ENCODE results near the gene PRDM1. TPM values are rescaled to one million over a fixed set of nuclear protein-coding genes. Genes with fewer than 3 reads are reported as not detected.

PRDM1 gene
- polyA plus RNA-seq, 2 donors, result 29.7 to 37.6 TPM

GRCh38 chr6:106128981-106129781, 43.0 kb downstream of the PRDM1 start:
- peak overlapping the region; percentile 39 to 77 for H3K27ac ChIP-seq (ENCODE audit: low read depth in 2 of 2, low read length in 1 of 2)
- no peaks in the 10 kb centered on the region for H3K9me3 ChIP-seq (ENCODE audit: control insufficient read depth in 2 of 2, insufficient read depth in 1 of 2, low read depth in 1 of 2, low read length in 1 of 2)
- no peak overlapping the region for H3K4me3 ChIP-seq (ENCODE audit: low read depth in 1 of 2, low read length in 2 of 2)
- H3K27me3 ChIP-seq (ENCODE audit: control insufficient read depth in 1 of 2, insufficient read depth in 2 of 2, low read length in 2 of 2), result no peaks in the 10 kb centered on the region
- no peaks in the 10 kb centered on the region for H3K36me3 ChIP-seq (ENCODE audit: control insufficient read depth in 2 of 2, insufficient read depth in 2 of 2, low read length in 1 of 2)
- H3K4me1 ChIP-seq (ENCODE audit: control insufficient read depth in 2 of 2, insufficient read depth in 2 of 2, low read length in 1 of 2), result peaks cover 3 to 4% of the 10 kb centered on the region in 2 donors
- 71 to 76% methylated on average over 9 of the region's 9 CpGs for WGBS, 2 donors

- Histone ChIP-seq H3K27me3 (ENCODE audit: control insufficient read depth in 1 of 2, insufficient read depth in 2 of 2, low read length in 2 of 2) (no peaks in the 10 kb centered on the region), H3K36me3 (ENCODE audit: control insufficient read depth in 2 of 2, insufficient read depth in 2 of 2, low read length in 1 of 2) (no peaks in the 10 kb centered on the region), H3K9me3 (ENCODE audit: control insufficient read depth in 2 of 2, insufficient read depth in 1 of 2, low read depth in 1 of 2, low read length in 1 of 2) (no peaks in the 10 kb centered on the region), H3K4me1 (ENCODE audit: control insufficient read depth in 2 of 2, insufficient read depth in 2 of 2, low read length in 1 of 2) (peaks cover 3 to 5% of the 10 kb centered on the region in 2 donors), H3K4me3 (ENCODE audit: low read depth in 1 of 2, low read length in 2 of 2) (no peak overlapping the region), H3K27ac (ENCODE audit: low read depth in 2 of 2, low read length in 1 of 2) (no peak overlapping the region)
- 84 to 89% methylated on average over 10 of the region's 10 CpGs for WGBS, 2 donors
Measured at GRCh38 chr6:106132153-106132698, 46.1 kb downstream of the PRDM1 start.

GRCh38 chr6:106133040-106133439, 46.9 kb downstream of the PRDM1 start:
- peaks cover 3 to 5% of the 10 kb centered on the region in 2 donors for H3K4me1 ChIP-seq (ENCODE audit: control insufficient read depth in 2 of 2, insufficient read depth in 2 of 2, low read length in 1 of 2)
- H3K9me3 ChIP-seq (ENCODE audit: control insufficient read depth in 2 of 2, insufficient read depth in 1 of 2, low read depth in 1 of 2, low read length in 1 of 2), result no peaks in the 10 kb centered on the region
- H3K27ac ChIP-seq (ENCODE audit: low read depth in 2 of 2, low read length in 1 of 2), result no peak overlapping the region
- no peaks in the 10 kb centered on the region for H3K36me3 ChIP-seq (ENCODE audit: control insufficient read depth in 2 of 2, insufficient read depth in 2 of 2, low read length in 1 of 2)
- H3K4me3 ChIP-seq (ENCODE audit: low read depth in 1 of 2, low read length in 2 of 2), result no peak overlapping the region
- no peaks in the 10 kb centered on the region for H3K27me3 ChIP-seq (ENCODE audit: control insufficient read depth in 1 of 2, insufficient read depth in 2 of 2, low read length in 2 of 2)
- WGBS, 2 donors, result 64 to 74% methylated on average over 6 of the region's 6 CpGs

- WGBS, 2 donors, result 70 to 72% methylated on average over 17 of the region's 17 CpGs
- no peaks in the 10 kb centered on the region for H3K27me3 ChIP-seq (ENCODE audit: control insufficient read depth in 1 of 2, insufficient read depth in 2 of 2, low read length in 2 of 2)
- peak overlapping the region; percentile 56 to 79 for H3K27ac ChIP-seq (ENCODE audit: low read depth in 2 of 2, low read length in 1 of 2)
- no peaks in the 10 kb centered on the region for H3K36me3 ChIP-seq (ENCODE audit: control insufficient read depth in 2 of 2, insufficient read depth in 2 of 2, low read length in 1 of 2)
- no peaks in the 10 kb centered on the region for H3K9me3 ChIP-seq (ENCODE audit: control insufficient read depth in 2 of 2, insufficient read depth in 1 of 2, low read depth in 1 of 2, low read length in 1 of 2)
- H3K4me3 ChIP-seq (ENCODE audit: low read depth in 1 of 2, low read length in 2 of 2), result no peak overlapping the region
- H3K4me1 ChIP-seq (ENCODE audit: control insufficient read depth in 2 of 2, insufficient read depth in 2 of 2, low read length in 1 of 2), result peaks cover 3% of the 10 kb centered on the region in 2 donors
Measured at GRCh38 chr6:106134087-106134770, 48.1 kb downstream of the PRDM1 start.

GRCh38 chr6:106134906-106135634, 48.9 kb downstream of the PRDM1 start:
- peak overlapping the region; percentile 46 to 79 for H3K27ac ChIP-seq (ENCODE audit: low read depth in 2 of 2, low read length in 1 of 2)
- H3K27me3 ChIP-seq (ENCODE audit: control insufficient read depth in 1 of 2, insufficient read depth in 2 of 2, low read length in 2 of 2), result no peaks in the 10 kb centered on the region
- WGBS, 2 donors, result 69 to 72% methylated on average over 18 of the region's 18 CpGs
- H3K4me1 ChIP-seq (ENCODE audit: control insufficient read depth in 2 of 2, insufficient read depth in 2 of 2, low read length in 1 of 2), result peaks cover 3% of the 10 kb centered on the region in 2 donors
- no peaks in the 10 kb centered on the region for H3K9me3 ChIP-seq (ENCODE audit: control insufficient read depth in 2 of 2, insufficient read depth in 1 of 2, low read depth in 1 of 2, low read length in 1 of 2)
- H3K36me3 ChIP-seq (ENCODE audit: control insufficient read depth in 2 of 2, insufficient read depth in 2 of 2, low read length in 1 of 2), result no peaks in the 10 kb centered on the region
- no peak overlapping the region for H3K4me3 ChIP-seq (ENCODE audit: low read depth in 1 of 2, low read length in 2 of 2)

GRCh38 chr6:106135911-106136571, 49.9 kb downstream of the PRDM1 start:
- 84 to 94% methylated on average over 16 of the region's 16 CpGs for WGBS, 2 donors
- H3K27me3 ChIP-seq (ENCODE audit: control insufficient read depth in 1 of 2, insufficient read depth in 2 of 2, low read length in 2 of 2), result no peaks in the 10 kb centered on the region
- H3K4me3 ChIP-seq (ENCODE audit: low read depth in 1 of 2, low read length in 2 of 2), result no peak overlapping the region
- no peak overlapping the region for H3K27ac ChIP-seq (ENCODE audit: low read depth in 2 of 2, low read length in 1 of 2)
- H3K4me1 ChIP-seq (ENCODE audit: control insufficient read depth in 2 of 2, insufficient read depth in 2 of 2, low read length in 1 of 2), result peaks cover 3% of the 10 kb centered on the region in 2 donors
- no peaks in the 10 kb centered on the region for H3K36me3 ChIP-seq (ENCODE audit: control insufficient read depth in 2 of 2, insufficient read depth in 2 of 2, low read length in 1 of 2)
- no peaks in the 10 kb centered on the region for H3K9me3 ChIP-seq (ENCODE audit: control insufficient read depth in 2 of 2, insufficient read depth in 1 of 2, low read depth in 1 of 2, low read length in 1 of 2)

GRCh38 chr6:106136845-106137244, 50.7 kb downstream of the PRDM1 start:
- H3K27me3 ChIP-seq (ENCODE audit: control insufficient read depth in 1 of 2, insufficient read depth in 2 of 2, low read length in 2 of 2), result no peaks in the 10 kb centered on the region
- WGBS, 2 donors, result 97 to 98% methylated on average over 5 of the region's 5 CpGs
- peaks cover 3% of the 10 kb centered on the region in 2 donors for H3K4me1 ChIP-seq (ENCODE audit: control insufficient read depth in 2 of 2, insufficient read depth in 2 of 2, low read length in 1 of 2)
- H3K36me3 ChIP-seq (ENCODE audit: control insufficient read depth in 2 of 2, insufficient read depth in 2 of 2, low read length in 1 of 2), result no peaks in the 10 kb centered on the region
- H3K4me3 ChIP-seq (ENCODE audit: low read depth in 1 of 2, low read length in 2 of 2), result no peak overlapping the region
- no peaks in the 10 kb centered on the region for H3K9me3 ChIP-seq (ENCODE audit: control insufficient read depth in 2 of 2, insufficient read depth in 1 of 2, low read depth in 1 of 2, low read length in 1 of 2)
- H3K27ac ChIP-seq (ENCODE audit: low read depth in 2 of 2, low read length in 1 of 2), result no peak overlapping the region

GRCh38 chr6:106138151-106138550, 52.0 kb downstream of the PRDM1 start:
- Histone ChIP-seq H3K4me3 (ENCODE audit: low read depth in 1 of 2, low read length in 2 of 2) (no peak overlapping the region), H3K36me3 (ENCODE audit: control insufficient read depth in 2 of 2, insufficient read depth in 2 of 2, low read length in 1 of 2) (no peaks in the 10 kb centered on the region), H3K9me3 (ENCODE audit: control insufficient read depth in 2 of 2, insufficient read depth in 1 of 2, low read depth in 1 of 2, low read length in 1 of 2) (no peaks in the 10 kb centered on the region), H3K4me1 (ENCODE audit: control insufficient read depth in 2 of 2, insufficient read depth in 2 of 2, low read length in 1 of 2) (peaks cover 3 to 7% of the 10 kb centered on the region in 2 donors), H3K27me3 (ENCODE audit: control insufficient read depth in 1 of 2, insufficient read depth in 2 of 2, low read length in 2 of 2) (no peaks in the 10 kb centered on the region), H3K27ac (ENCODE audit: low read depth in 2 of 2, low read length in 1 of 2) (peak overlapping the region in 1 of 2 donors; percentile 43)
- whole genome bisulfite sequencing, 2 donors, result 75 to 77% methylated on average over 6 of the region's 6 CpGs
